DND-41 (cell line): Measurements from ENCODE around the gene GSK3A.

Experiments used
- ATAC-seq: fragments of 200-7000 bp; cut with Tn5 transposase; 3 replicates; pipeline ENCODE4 v1.9.1; 2021; ENCODE audit warnings: low read depth; ENCODE audit not compliant: insufficient read depth
- DNase-seq: peaks from one replicate; pipeline ENCODE4 v3.0.0-alpha.2; 2020
- H2AFZ ChIP-seq: 2 replicates; pipeline ENCODE4 v1.6.0; 2012; ENCODE audit warnings: low read depth, low read length
- H3K27ac ChIP-seq: 2 replicates; pipeline ENCODE4 v1.5.1; 2012; ENCODE audit warnings: low read length, inconsistent platforms
- H3K27me3 ChIP-seq: fragments of 200-600 bp; sonication (generic); 2 replicates; pipeline ENCODE4 v1.6.0; 2012; ENCODE audit warnings: low read length, mild to moderate bottlenecking, inconsistent platforms; ENCODE audit not compliant: insufficient read depth, poor library complexity
- H3K36me3 ChIP-seq: 2 replicates; pipeline ENCODE4 v1.5.1; 2012; ENCODE audit warnings: low read length, inconsistent platforms; ENCODE audit not compliant: insufficient read depth
- H3K4me1 ChIP-seq: 2 replicates; pipeline ENCODE4 v1.5.1; 2012; ENCODE audit warnings: mild to moderate bottlenecking, low read length; ENCODE audit not compliant: insufficient read depth
- H3K4me2 ChIP-seq: 2 replicates; pipeline ENCODE4 v1.6.0; 2012; ENCODE audit warnings: mild to moderate bottlenecking, moderate library complexity, low read length, inconsistent platforms; ENCODE audit not compliant: insufficient read depth
- H3K4me3 ChIP-seq, 2 experiments: fragments of 200-600 bp in 1 of 2; shearing (Covaris generic) in 1 of 2; 2 replicates each; pipeline ENCODE4 v1.5.1; 2012 to 2016; ENCODE audit warnings: inconsistent platforms in 2 of 2, low read length in 2 of 2, mild to moderate bottlenecking in 2 of 2, low read depth in 1 of 2, moderate library complexity in 1 of 2
- H3K79me2 ChIP-seq: 2 replicates; pipeline ENCODE4 v1.6.0; 2012; ENCODE audit warnings: low read length, inconsistent platforms; ENCODE audit not compliant: insufficient read depth
- H3K9ac ChIP-seq: 2 replicates; pipeline ENCODE4 v1.6.0; 2012; ENCODE audit warnings: low read depth, mild to moderate bottlenecking, inconsistent platforms, low read length, moderate library complexity
- H3K9me3 ChIP-seq: 2 replicates; pipeline ENCODE4 v1.5.1; 2012; ENCODE audit warnings: low read length, moderate library complexity, mild to moderate bottlenecking, inconsistent platforms; ENCODE audit not compliant: insufficient read depth, severe bottlenecking
- H4K20me1 ChIP-seq: 2 replicates; pipeline ENCODE4 v1.6.0; 2012; ENCODE audit warnings: low read length; ENCODE audit not compliant: insufficient read depth
- EZH2 ChIP-seq: IDR thresholded peaks from 3 replicates; pipeline ENCODE4 v1.6.1; 2012; ENCODE audit warnings: borderline replicate concordance, low read depth, mild to moderate bottlenecking, moderate library complexity, low read length, inconsistent platforms; ENCODE audit not compliant: severe bottlenecking
- TF ChIP-seq, protein P1 (sequence below): IDR thresholded peaks from 2 replicates; pipeline ENCODE4 v1.5.1; 2012; ENCODE audit warnings: borderline replicate concordance, low read length, moderate library complexity, mild to moderate bottlenecking; ENCODE audit not compliant: poor library complexity, severe bottlenecking; ENCODE audit errors: extremely low read depth

The GSK3A gene

DNA sequence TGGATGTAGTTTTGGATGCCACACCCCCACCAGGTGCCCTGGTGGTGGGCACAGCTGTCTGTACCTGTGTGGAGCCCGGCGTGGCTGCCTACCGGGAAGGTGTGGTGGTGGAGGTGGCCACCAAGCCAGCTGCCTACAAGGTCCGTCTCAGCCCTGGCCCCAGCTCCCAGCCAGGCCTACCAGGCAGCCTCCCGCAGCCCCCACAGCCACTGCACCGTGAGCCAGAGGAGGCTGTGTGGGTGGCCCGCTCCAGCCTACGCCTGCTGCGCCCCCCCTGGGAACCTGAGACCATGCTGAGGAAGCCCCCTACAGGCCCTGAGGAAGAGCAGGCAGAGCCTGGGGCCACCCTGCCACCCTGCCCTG is 30.1 kb upstream of the GSK3A start:
- no peak for DNase-seq
- TF ChIP-seq EZH2, result no peak
- TF ChIP-seq, protein P1, sequence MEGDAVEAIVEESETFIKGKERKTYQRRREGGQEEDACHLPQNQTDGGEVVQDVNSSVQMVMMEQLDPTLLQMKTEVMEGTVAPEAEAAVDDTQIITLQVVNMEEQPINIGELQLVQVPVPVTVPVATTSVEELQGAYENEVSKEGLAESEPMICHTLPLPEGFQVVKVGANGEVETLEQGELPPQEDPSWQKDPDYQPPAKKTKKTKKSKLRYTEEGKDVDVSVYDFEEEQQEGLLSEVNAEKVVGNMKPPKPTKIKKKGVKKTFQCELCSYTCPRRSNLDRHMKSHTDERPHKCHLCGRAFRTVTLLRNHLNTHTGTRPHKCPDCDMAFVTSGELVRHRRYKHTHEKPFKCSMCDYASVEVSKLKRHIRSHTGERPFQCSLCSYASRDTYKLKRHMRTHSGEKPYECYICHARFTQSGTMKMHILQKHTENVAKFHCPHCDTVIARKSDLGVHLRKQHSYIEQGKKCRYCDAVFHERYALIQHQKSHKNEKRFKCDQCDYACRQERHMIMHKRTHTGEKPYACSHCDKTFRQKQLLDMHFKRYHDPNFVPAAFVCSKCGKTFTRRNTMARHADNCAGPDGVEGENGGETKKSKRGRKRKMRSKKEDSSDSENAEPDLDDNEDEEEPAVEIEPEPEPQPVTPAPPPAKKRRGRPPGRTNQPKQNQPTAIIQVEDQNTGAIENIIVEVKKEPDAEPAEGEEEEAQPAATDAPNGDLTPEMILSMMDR, result no peak
- H3K79me2 ChIP-seq, result peaks cover 28% of the 10 kb centered on the region

DNA sequence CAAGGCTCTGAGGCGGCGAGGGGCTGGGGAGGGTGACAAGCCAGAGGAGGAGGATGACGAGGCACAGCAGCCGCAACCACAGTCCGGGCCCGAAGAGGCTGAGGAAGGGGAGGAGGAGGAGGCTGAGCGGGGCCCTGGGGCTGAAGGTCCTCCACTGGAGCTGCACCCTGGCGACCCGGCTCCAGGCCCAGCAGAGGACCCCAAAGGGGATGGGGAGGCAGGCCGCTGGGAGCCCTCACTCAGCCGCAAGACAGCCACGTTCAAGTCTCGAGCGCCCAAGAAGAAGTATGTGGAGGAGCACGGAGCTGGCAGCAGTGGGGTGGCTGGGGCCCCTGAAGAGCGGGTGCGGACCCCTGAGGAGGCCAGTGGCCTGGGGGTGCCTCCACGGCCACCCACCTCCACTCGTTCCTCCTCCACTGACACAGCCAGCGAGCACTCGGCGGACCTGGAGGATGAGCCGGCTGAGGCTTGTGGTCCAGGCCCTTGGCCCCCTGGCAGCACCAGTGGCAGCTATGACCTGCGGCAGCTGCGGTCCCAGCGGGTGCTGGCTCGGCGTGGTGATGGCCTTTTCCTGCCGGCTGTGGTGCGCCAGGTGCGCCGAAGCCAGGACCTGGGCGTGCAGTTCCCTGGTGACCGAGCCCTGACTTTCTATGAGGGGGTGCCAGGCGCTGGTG is 29.6 kb upstream of the GSK3A start:
- peaks cover 28% of the 10 kb centered on the region for H3K79me2 ChIP-seq
- H3K9me3 ChIP-seq, result no peaks in the 10 kb centered on the region
- DNase-seq (no peak), ATAC-seq (no peak)
- no peak for TF ChIP-seq EZH2
- TF ChIP-seq, protein P1, result no peak
- H3K27me3 ChIP-seq, result no peaks in the 10 kb centered on the region
- H3K27ac ChIP-seq, result no peak overlapping the region
- H3K9ac ChIP-seq, result peak overlapping the region; percentile 20; the same call in 1 of the 2 replicates
- H4K20me1 ChIP-seq, result no peaks in the 10 kb centered on the region
- peaks cover 42% of the 10 kb centered on the region for H3K36me3 ChIP-seq
- H3K4me1 ChIP-seq, result peaks cover 24% of the 10 kb centered on the region
- no peak overlapping the region for H2AFZ ChIP-seq
- H3K4me3 ChIP-seq, result no peak overlapping the region
- no peak overlapping the region for H3K4me2 ChIP-seq

More for the DNA sequence above, 30.1 kb upstream of the GSK3A start:
- ATAC-seq, result no peak
- no peak overlapping the region for H3K4me2 ChIP-seq
- H3K27ac ChIP-seq, result no peak overlapping the region
- no peak overlapping the region for H3K9ac ChIP-seq
- no peaks in the 10 kb centered on the region for H3K27me3 ChIP-seq
- H3K4me3 ChIP-seq, result no peak overlapping the region
- peaks cover 19% of the 10 kb centered on the region for H3K4me1 ChIP-seq
- H2AFZ ChIP-seq, result no peak overlapping the region
- no peaks in the 10 kb centered on the region for H3K9me3 ChIP-seq
- H3K36me3 ChIP-seq, result peaks cover 42% of the 10 kb centered on the region
- H4K20me1 ChIP-seq, result no peaks in the 10 kb centered on the region

DNA sequence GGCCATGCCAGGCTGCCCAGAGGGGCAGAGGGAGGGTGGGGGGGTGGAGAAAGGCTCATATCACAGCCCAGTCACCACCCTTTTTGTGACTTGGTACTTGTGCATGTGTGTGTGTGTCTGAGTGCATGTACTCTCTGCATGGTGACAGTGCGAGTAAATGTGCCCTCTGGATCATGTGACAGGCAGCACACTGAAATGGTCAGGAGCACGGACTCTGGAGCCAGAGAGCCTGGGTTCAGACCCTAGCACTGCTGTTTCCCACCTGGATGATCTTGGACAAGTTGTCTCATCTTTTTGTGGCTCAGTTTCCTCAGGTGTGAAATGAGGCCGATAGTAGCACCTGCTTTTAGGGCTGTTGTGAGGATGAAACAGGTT is 28.6 kb upstream of the GSK3A start:
- peaks cover 24% of the 10 kb centered on the region for H3K4me1 ChIP-seq
- ATAC-seq (no peak), DNase-seq (no peak)
- no peaks in the 10 kb centered on the region for H3K27me3 ChIP-seq
- H3K79me2 ChIP-seq, result peaks cover 28% of the 10 kb centered on the region
- H3K4me2 ChIP-seq, result no peak overlapping the region
- no peak for TF ChIP-seq EZH2
- TF ChIP-seq, protein P1, result no peak
- no peaks in the 10 kb centered on the region for H3K9me3 ChIP-seq
- peak overlapping the region; percentile 32; the same call in 1 of the 2 replicates for H3K27ac ChIP-seq
- peaks cover 42% of the 10 kb centered on the region for H3K36me3 ChIP-seq
- H3K9ac ChIP-seq, result peak overlapping the region; percentile 20
- H3K4me3 ChIP-seq, result no peak overlapping the region
- H2AFZ ChIP-seq, result no peak overlapping the region
- no peaks in the 10 kb centered on the region for H4K20me1 ChIP-seq
